T-helper 1 cell (primary cell): Measurements from ENCODE around the gene GNPTAB.

ENCODE experiments used
- DNase-seq, 5 donors: peaks; one replicate each; pipeline ENCODE4 v3.0.0-alpha.2; 2012 to 2020

Gene GNPTAB

DNA sequence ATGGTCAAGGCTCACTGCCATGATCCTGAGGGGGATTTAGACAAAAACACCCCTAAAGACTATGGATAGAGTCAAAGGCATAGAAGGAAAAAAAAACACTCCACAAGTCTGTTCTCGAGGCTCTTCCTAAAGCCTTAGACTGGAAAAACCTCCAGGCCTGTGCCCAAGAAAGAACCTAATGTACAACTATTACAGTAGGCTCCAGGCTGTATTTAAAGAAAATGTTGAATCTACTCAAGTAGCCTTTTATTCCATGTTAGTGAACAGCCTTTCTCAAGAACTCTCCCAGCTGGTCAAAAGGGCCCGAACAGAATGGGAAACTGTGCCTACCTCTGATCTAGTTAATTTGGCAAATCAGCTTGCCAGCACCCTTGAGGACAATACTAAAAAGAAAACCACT is 28.3 kb downstream of the GNPTAB start:
- no peak for DNase-seq

DNA sequence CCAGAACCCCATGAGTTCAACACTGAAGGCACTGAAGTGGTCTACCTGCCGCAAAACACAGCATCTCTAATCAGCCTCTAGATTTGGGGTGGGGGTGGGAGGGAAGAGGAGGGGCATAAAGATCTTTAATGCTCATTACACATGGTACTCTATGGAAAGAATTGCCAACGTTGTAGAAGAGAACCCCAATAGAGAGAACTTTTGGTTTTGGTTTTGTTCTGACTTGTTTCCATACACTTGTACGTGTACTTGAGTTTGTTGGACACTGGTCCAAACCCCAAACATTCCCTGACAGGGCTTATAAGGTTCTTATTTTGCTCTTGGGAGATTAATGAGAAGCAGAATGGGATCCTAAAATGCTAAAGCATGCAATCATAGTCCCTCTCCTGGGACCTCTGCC is 31.0 kb downstream of the GNPTAB start:
- DNase-seq, result peak in 1 of 5 donors; percentile 59

GRCh38 chr12:101795786-101796185 is 35.0 kb downstream of the GNPTAB start:
- peak in 1 of 5 donors; percentile 30 for DNase-seq

DNA sequence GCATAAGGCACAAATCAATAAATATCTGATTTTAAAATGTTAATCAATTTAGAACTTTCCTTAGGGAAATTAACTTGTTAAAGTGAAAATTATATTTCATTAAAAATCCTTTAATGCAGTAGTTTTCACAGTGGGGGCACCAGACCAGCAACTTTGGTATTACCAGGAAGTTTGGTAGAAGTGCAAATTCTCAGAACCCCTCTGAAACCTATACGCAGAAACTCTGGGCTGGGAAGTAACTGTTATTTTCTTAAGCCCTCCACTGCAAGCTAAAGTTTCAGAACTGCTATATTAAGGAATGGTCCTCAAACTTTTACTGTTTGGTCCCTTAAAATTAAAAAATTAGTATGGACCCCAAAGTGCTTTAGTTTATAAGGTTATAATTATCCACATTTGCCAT is 35.7 kb downstream of the GNPTAB start:
- DNase-seq, result peak in 1 of 5 donors; percentile 73

- no peak for DNase-seq
Observed at GRCh38 chr12:101794574-101794973, 36.2 kb downstream of the GNPTAB start.

- peak in 1 of 5 donors; percentile 73 for DNase-seq
Observed at GRCh38 chr12:101793401-101793800, 37.4 kb downstream of the GNPTAB start.

- no peak for DNase-seq
Observed at GRCh38 chr12:101792046-101792931, 38.5 kb downstream of the GNPTAB start.

- DNase-seq, result no peak
Observed at GRCh38 chr12:101789171-101789570, 41.6 kb downstream of the GNPTAB start.

- no peak for DNase-seq
Observed at GRCh38 chr12:101785671-101786070, 45.1 kb downstream of the GNPTAB start.

- DNase-seq, result no peak
Observed at GRCh38 chr12:101784376-101784775, 46.4 kb downstream of the GNPTAB start.

- DNase-seq, result no peak
Observed at GRCh38 chr12:101783838-101784237, 46.9 kb downstream of the GNPTAB start.

GRCh38 chr12:101783150-101783549 is 47.6 kb downstream of the GNPTAB start:
- DNase-seq, result no peak

DNA sequence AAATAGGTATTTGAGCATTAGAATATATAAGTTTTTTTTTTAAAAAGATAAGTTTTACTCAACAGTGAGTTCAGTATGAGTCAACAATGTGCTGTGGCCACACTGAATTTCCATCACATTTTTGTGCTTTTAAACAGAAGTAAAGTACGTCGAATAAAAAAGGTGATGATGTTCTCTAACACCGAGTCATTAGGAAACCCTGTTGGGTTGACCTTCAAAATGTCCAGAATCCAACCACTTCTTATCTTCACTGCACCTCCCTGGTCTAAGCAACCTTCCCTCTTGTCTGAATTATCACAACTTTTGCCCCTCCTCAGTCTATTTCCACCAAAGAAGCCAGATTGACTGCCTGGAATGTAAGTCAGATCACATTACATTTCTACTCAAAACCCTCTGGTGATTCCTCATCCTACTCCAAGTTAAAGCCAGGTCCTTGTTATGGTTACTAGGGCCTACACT is 48.5 kb downstream of the GNPTAB start:
- peak in 1 of 5 donors; percentile 23 for DNase-seq

DNA sequence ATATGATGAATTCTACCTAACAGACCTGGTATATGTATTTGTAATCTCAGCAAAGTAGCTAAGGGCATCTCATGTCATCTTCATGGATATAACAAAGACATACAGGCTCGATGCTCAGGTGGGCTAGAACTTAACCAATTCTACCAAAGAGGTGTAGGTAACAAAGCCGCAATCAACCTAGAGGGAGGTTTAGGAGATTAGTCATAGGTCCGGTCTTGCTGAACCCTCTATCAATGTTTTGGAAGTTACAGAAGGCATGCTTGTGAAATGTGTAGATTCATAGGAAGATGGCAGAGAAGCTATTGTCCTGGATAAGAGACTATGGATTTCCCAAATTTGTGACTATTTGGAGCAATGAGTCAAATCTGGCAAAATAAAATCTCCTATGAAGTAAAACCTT is 48.9 kb downstream of the GNPTAB start:
- DNase-seq, result no peak

GRCh38 chr12:101780599-101780998 is 50.2 kb downstream of the GNPTAB start:
- no peak for DNase-seq

GRCh38 chr12:101779626-101780025 is 51.1 kb downstream of the GNPTAB start:
- no peak for DNase-seq

DNA sequence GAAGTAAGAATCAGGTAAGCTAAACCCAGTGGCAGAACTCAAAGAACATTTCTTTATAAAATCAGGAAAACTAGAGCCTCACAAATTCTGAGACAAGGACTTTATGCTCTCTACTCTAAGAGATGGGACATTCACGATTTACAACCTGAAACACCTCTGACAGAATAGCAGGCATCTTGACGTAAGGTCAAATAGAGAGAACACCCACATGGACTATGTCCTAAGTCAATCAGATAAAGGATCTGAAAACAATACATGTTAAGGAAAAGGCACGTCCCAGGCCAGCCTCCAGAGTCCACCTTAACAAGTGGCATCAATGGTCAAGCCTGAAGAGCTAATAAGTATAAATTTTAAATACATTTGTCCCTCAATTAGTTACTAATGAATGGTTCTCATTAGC is 51.6 kb downstream of the GNPTAB start:
- no peak for DNase-seq

DNA sequence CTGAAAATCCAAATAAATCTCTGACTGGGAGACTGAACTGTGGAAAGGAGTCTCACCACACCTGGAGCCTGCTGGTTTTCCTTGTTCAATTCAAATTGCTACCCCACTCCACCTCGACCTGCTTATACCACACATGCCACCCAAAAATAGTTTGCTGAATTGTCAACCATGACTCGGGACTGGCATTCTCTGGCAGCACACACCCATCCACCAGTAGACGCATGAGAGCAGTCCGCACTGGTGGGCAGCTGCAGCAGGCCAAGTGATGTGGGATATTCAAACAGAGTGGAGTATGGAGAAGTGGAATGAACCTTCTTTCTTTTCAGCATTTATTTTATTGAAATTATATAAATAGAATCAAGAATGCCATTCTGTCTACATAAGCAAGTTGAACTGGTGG is 52.8 kb downstream of the GNPTAB start:
- no peak for DNase-seq

DNA sequence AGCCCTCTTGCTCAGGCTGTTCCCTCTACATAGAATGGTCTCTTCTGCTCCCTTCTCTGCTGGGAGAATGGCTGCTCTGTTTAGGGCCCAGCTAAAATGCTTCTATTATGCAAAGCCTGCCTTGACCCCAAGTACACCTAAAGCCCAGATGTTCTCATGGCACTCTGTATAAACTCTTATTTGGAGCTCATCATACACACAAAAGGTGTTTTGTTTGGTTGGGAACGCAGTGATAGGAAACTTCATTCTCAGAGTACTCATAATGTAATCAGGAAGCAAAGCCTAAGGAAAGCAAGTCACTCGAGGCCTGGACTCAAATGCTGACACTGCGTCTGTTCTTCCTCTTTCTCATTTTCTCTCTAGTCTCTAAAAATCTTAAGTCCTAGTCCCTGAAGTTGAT is 53.3 kb downstream of the GNPTAB start:
- DNase-seq, result no peak

DNA sequence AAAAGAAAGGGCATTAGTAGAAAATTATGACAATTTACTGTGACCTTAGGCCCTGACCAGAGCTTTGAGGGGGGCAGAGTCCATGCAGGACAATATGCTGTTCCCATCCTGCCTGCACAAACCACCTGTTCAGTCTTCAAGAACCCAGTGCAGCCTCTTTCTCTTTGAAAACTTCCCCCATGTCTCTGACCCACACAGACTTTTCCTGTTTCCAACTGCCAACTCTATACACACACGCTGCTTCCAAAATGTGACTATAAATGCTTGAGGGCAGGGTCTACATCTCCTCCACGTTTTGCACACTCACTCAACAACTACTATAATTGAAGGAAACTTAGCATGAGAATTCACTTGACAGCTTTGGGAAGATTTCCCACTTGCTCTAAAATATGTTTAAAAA is 54.9 kb downstream of the GNPTAB start:
- DNase-seq, result no peak

DNA sequence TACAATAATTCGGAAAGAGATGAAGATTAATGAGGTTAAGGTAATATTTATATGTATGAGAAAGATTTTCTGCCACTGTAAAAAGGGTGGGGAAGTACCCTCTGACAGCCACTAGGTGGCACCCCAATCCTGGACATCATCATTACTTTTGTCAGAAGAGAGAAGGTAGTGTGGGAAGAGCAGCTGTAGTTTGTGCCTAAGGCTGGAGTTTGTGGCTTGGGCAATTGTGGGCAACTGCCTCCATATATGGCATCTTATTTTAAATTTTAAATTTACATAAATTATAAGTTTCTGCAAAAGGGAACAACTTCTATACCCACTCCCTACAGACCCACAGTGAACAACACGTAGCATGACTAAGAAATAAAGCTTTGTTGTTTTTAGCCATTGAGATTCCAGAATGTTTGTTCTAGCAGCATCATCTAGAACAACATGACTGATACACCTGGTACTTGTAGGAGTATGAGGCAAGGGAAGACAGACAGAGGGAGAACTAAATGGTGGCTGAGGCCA is 57.1 kb downstream of the GNPTAB start:
- peak; percentile 14 to 65 (median 53) for DNase-seq

DNA sequence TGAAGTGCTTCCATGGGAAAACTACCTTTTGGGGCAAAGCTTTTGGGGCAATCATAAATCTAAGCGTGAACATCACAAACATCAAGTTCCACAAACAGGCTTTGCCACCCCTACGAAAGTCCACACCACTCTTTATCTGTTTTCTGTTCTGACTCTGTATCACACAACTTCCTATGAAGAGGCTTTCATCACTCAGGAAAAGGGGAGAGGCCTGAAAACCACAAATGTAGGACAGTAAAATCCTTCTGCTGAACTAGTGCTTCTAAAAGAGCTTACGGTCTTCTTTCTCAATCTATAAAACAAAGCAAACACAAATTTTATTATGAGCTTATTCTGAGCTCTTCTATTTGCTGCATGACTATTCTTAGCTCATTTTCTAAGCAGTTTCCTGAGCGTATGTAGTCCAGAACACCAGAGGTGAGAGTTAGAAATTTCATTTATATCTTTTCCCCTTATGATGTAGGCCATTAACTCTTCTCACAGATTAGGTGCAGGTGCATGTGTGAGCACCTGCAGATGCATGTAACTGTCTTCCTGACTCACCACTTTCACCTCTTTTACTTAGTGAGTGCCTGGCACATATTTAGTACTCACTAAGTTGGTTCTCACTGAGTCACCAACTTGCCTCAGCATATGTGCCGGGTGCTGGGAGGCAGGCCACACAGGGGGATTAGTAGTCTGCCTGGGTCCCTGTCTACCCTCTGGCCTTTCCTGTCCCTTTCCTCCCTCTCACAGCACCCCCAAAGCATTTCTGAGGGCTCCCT is 58.6 kb downstream of the GNPTAB start:
- peak in 1 of 5 donors; percentile 27 for DNase-seq

- no peak for DNase-seq
Observed at GRCh38 chr12:101769865-101770264, 60.9 kb downstream of the GNPTAB start.

DNA sequence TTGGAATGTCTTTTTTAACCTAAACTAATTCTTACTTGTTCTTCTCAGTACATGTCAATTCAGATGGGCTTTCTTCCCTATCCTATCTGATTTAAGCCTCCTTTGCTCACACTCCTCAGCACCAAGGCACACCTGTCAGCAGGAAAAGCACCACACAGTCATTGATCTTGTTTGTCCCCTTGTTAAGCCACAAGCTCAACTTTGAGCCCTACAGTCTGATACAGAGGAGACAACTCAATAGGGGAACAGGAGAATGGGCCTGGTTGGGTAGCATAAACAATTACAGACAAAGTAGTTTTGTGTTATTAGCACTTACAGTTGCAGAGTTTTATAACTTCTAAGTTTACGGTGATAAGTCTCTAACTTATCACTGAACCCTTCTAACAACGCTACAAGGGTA is 62.0 kb downstream of the GNPTAB start:
- no peak for DNase-seq
